Fibroblast of lung (primary cell): Measurements from ENCODE around the gene AURKB. TPM values are rescaled to one million over a fixed set of nuclear protein-coding genes. Genes with fewer than 3 reads are reported as not detected.

ENCODE experiments used
- DNase-seq, 2 donors: peaks; one replicate each; pipeline versions ENCODE4 v3.0.0 to v3.0.0-alpha.2; 2010; ENCODE audit warnings: low read depth in 2 of 2
- H2AFZ ChIP-seq: 2 replicates; pipeline ENCODE4 v1.5.1; 2012; ENCODE audit warnings: low read length, control low read depth, inconsistent platforms
- H3K27ac ChIP-seq: 2 replicates; pipeline ENCODE4 v1.5.1; 2011; ENCODE audit warnings: low read length, control low read depth; ENCODE audit not compliant: insufficient read depth
- H3K27me3 ChIP-seq: 2 replicates; pipeline ENCODE4 v1.5.1; 2011; ENCODE audit warnings: mild to moderate bottlenecking, low read length; ENCODE audit not compliant: control insufficient read depth, insufficient read depth
- H3K36me3 ChIP-seq: 2 replicates; pipeline ENCODE4 v1.5.1; 2011; ENCODE audit warnings: low read length; ENCODE audit not compliant: control insufficient read depth, insufficient read depth
- H3K4me1 ChIP-seq: 2 replicates; pipeline ENCODE4 v1.5.1; 2011; ENCODE audit warnings: low read length; ENCODE audit not compliant: control insufficient read depth, insufficient read depth; ENCODE audit errors: extremely low read depth
- H3K4me2 ChIP-seq: 2 replicates; pipeline ENCODE4 v1.5.1; 2011; ENCODE audit warnings: low read length, control low read depth; ENCODE audit not compliant: insufficient read depth; ENCODE audit errors: extremely low read depth
- H3K4me3 ChIP-seq, 4 experiments: fragments of 200-600 bp in 1 of 4; sonication (generic) in 1 of 4; replicated peaks in 1 of 4; 2 replicates each; pipeline ENCODE4 v1.5.1; 2011 to 2016; ENCODE audit warnings: low read length in 4 of 4, low read depth in 3 of 4, mild to moderate bottlenecking in 3 of 4, control low read depth in 2 of 4, inconsistent platforms in 1 of 4, mixed read lengths in 1 of 4; ENCODE audit not compliant: insufficient read depth in 1 of 4; ENCODE audit errors: control extremely low read depth in 1 of 4
- H3K79me2 ChIP-seq: 2 replicates; pipeline ENCODE4 v1.5.1; 2012; ENCODE audit warnings: mild to moderate bottlenecking, low read length, inconsistent platforms; ENCODE audit not compliant: control insufficient read depth, insufficient read depth
- H3K9ac ChIP-seq: 2 replicates; pipeline ENCODE4 v1.5.1; 2011; ENCODE audit warnings: mild to moderate bottlenecking, low read length, control low read depth; ENCODE audit not compliant: insufficient read depth
- H3K9me3 ChIP-seq: 2 replicates; pipeline ENCODE4 v1.5.1; 2012; ENCODE audit warnings: low read depth, low read length; ENCODE audit not compliant: control insufficient read depth, insufficient read depth
- H4K20me1 ChIP-seq: 2 replicates; pipeline ENCODE4 v1.5.1; 2011; ENCODE audit warnings: low read length; ENCODE audit not compliant: control insufficient read depth, insufficient read depth; ENCODE audit errors: extremely low read depth
- CTCF ChIP-seq, 2 donors: IDR thresholded peaks in 1 of 2; conservative IDR thresholded peaks in 1 of 2; 1 replicate in 1 of 2; 2 replicates in 1 of 2; pipeline ENCODE4 v1.5.1; 2011 to 2012; ENCODE audit warnings: low read length in 2 of 2, control low read depth in 1 of 2, inconsistent platforms in 1 of 2, low read depth in 1 of 2, mild to moderate bottlenecking in 1 of 2
- EZH2 ChIP-seq: IDR thresholded peaks from 2 replicates; pipeline ENCODE4 v1.5.1; 2012; ENCODE audit warnings: low read length, control low read depth, mild to moderate bottlenecking; ENCODE audit errors: missing control alignments
- polyA plus RNA-seq, 2 donors: library from polyadenylated mRNA; depleted of rRNA in 1 of 2; stranded (reverse) in 1 of 2; unstranded in 1 of 2; fragments of >200 nt; gene quantifications; 2 replicates each; pipeline ENCODE4 v1.2.1, GENCODE V29; 2011 to 2012; ENCODE audit warnings: missing spikeins in 1 of 2
- total RNA-seq: library from RNA; depleted of rRNA; stranded (reverse); fragments of >200 nt; gene quantifications from 2 replicates; pipeline ENCODE4 v1.2.1, GENCODE V29; 2014

AURKB gene
- total and polyA plus RNA-seq, 2 donors (not counting 1 experiment from before 2014, with no cell fraction given): 7.5 to 8.4 TPM

GRCh38 chr17:8155231-8155995, 55.0 kb downstream of the AURKB start:
- Histone ChIP-seq H3K4me1 (peaks cover 29% of the 10 kb centered on the region), H3K4me3 (peak overlapping the region; percentile 61 to 88 (median 72))
- DNase-seq: peak in 1 of 2 donors; percentile 33

More at GRCh38 chr17:8155231-8155995, 55.0 kb downstream of the AURKB start:
- Histone ChIP-seq H3K79me2 (no peaks in the 10 kb centered on the region), H3K9ac (peak overlapping the region; percentile 89), H2AFZ (no peak overlapping the region), H3K27me3 (no peaks in the 10 kb centered on the region), H3K9me3 (no peaks in the 10 kb centered on the region), H4K20me1 (no peaks in the 10 kb centered on the region), H3K36me3 (peaks cover 3% of the 10 kb centered on the region), H3K4me2 (peak overlapping the region; percentile 93), H3K27ac (peak overlapping the region; percentile 88)
- TF ChIP-seq CTCF (conservative IDR thresholded peaks at IDR 0.05 in 1 of 2, IDR thresholded peaks at IDR 0.05 in 1 of 2; ENCODE audit: low read depth in 1 of 2, low read length in 2 of 2): no peak
- TF ChIP-seq EZH2: no peak

Other genes starting within 250 kb of the AURKB start
- not detected in 2 replicates for gene GUCY2D, start 208.0 kb downstream of the AURKB start, total RNA-seq
- not detected in 2 replicates for gene GUCY2D, start 208.0 kb downstream of the AURKB start, polyA plus RNA-seq
- gene ALOX15B, start 171.5 kb downstream of the AURKB start, total RNA-seq: not detected in 2 replicates
- gene ALOX15B, start 171.5 kb downstream of the AURKB start, polyA plus RNA-seq: not detected in 2 replicates
- not detected in 2 replicates for gene ALOX12B, start 122.9 kb downstream of the AURKB start, total RNA-seq
- not detected in 2 replicates for gene ALOX12B, start 122.9 kb downstream of the AURKB start, polyA plus RNA-seq
- not detected in 2 replicates for gene ALOXE3, start 92.1 kb downstream of the AURKB start, total RNA-seq
- 0.01 and 0.03 TPM in 2 replicates for gene ALOXE3, start 92.1 kb downstream of the AURKB start, polyA plus RNA-seq
- under 0.01 TPM in 1 of 2 replicates, not detected in the other for gene HES7, start 86.5 kb downstream of the AURKB start, total RNA-seq
- not detected in 2 replicates for gene HES7, start 86.5 kb downstream of the AURKB start, polyA plus RNA-seq
- 3.1 and 6.9 TPM in 2 replicates for gene PER1, start 58.2 kb downstream of the AURKB start, total RNA-seq
- gene PER1, start 58.2 kb downstream of the AURKB start, polyA plus RNA-seq: 2.5 and 4.1 TPM in 2 replicates
- gene VAMP2, start 47.6 kb downstream of the AURKB start, total RNA-seq: 3.6 and 8.1 TPM in 2 replicates
- gene VAMP2, start 47.6 kb downstream of the AURKB start, polyA plus RNA-seq: 12.2 and 14.2 TPM in 2 replicates
- 15.4 and 36.0 TPM in 2 replicates for gene TMEM107, start 34.2 kb downstream of the AURKB start, total RNA-seq
- 9.8 and 13.0 TPM in 2 replicates for gene TMEM107, start 34.2 kb downstream of the AURKB start, polyA plus RNA-seq
- 6.9 and 11.4 TPM in 2 replicates for gene BORCS6, start 20.4 kb downstream of the AURKB start, total RNA-seq
- 2.8 and 2.9 TPM in 2 replicates for gene BORCS6, start 20.4 kb downstream of the AURKB start, polyA plus RNA-seq
- gene CTC1, start 37.5 kb upstream of the AURKB start, total RNA-seq: 4.6 and 5.0 TPM in 2 replicates
- 4.7 and 6.9 TPM in 2 replicates for gene CTC1, start 37.5 kb upstream of the AURKB start, polyA plus RNA-seq
- 9.4 and 11.3 TPM in 2 replicates for gene PFAS, start 38.7 kb upstream of the AURKB start, total RNA-seq
- 9.8 and 20.8 TPM in 2 replicates for gene PFAS, start 38.7 kb upstream of the AURKB start, polyA plus RNA-seq
- 12.1 and 15.4 TPM in 2 replicates for gene RANGRF, start 78.1 kb upstream of the AURKB start, total RNA-seq
- gene RANGRF, start 78.1 kb upstream of the AURKB start, polyA plus RNA-seq: 19.8 and 25.9 TPM in 2 replicates
- gene SLC25A35, start 84.8 kb upstream of the AURKB start, total RNA-seq: 0.77 and 1.7 TPM in 2 replicates
- gene SLC25A35, start 84.8 kb upstream of the AURKB start, polyA plus RNA-seq: 1.1 and 2.7 TPM in 2 replicates
- gene ARHGEF15, start 99.7 kb upstream of the AURKB start, total RNA-seq: not detected in 2 replicates
- gene ARHGEF15, start 99.7 kb upstream of the AURKB start, polyA plus RNA-seq: not detected in 2 replicates
- gene ODF4, start 129.3 kb upstream of the AURKB start, total RNA-seq: not detected in 2 replicates
- not detected in 2 replicates for gene ODF4, start 129.3 kb upstream of the AURKB start, polyA plus RNA-seq
- 2,663 and 4,635 TPM in 2 replicates for gene RPL26, start 172.6 kb upstream of the AURKB start, total RNA-seq
- gene RPL26, start 172.6 kb upstream of the AURKB start, polyA plus RNA-seq: 3,934 and 4,116 TPM in 2 replicates
- gene RNF222, start 187.3 kb upstream of the AURKB start, total RNA-seq: not detected in 2 replicates
- gene RNF222, start 187.3 kb upstream of the AURKB start, polyA plus RNA-seq: not detected in 2 replicates
- 34.9 and 45.4 TPM in 2 replicates for gene NDEL1, start 225.3 kb upstream of the AURKB start, total RNA-seq
- gene NDEL1, start 225.3 kb upstream of the AURKB start, polyA plus RNA-seq: 67.3 and 88.6 TPM in 2 replicates